HT1080 (cell line): ENCODE results near the gene SBNO2. TPM values are rescaled to one million over a fixed set of nuclear protein-coding genes. Genes with fewer than 3 reads are reported as not detected.
"Not testable (repeated sequence)": the region's sequence is repeated elsewhere in the genome, so short reads cannot be mapped to it uniquely, and the experiment has no call there.

Source experiments
- DNase-seq: peaks from one replicate; pipeline ENCODE4 v3.0.0-alpha.2; 2015; ENCODE audit warnings: low read depth
- total RNA-seq: library from RNA; depleted of rRNA; stranded (reverse); fragments of >200 nt; shearing (Covaris generic); gene quantifications from 2 replicates; pipeline ENCODE4 v1.2.3, GENCODE V29; 2014

Gene SBNO2
- total RNA-seq, 1 experiment from 2014 or later: 31.7 TPM

- no peak for DNase-seq
Measured at GRCh38 chr19:1123381-1123780, 50.7 kb downstream of the SBNO2 start.

- peak; percentile 54 for DNase-seq
Measured at GRCh38 chr19:1122972-1123363, 51.1 kb downstream of the SBNO2 start.

DNA sequence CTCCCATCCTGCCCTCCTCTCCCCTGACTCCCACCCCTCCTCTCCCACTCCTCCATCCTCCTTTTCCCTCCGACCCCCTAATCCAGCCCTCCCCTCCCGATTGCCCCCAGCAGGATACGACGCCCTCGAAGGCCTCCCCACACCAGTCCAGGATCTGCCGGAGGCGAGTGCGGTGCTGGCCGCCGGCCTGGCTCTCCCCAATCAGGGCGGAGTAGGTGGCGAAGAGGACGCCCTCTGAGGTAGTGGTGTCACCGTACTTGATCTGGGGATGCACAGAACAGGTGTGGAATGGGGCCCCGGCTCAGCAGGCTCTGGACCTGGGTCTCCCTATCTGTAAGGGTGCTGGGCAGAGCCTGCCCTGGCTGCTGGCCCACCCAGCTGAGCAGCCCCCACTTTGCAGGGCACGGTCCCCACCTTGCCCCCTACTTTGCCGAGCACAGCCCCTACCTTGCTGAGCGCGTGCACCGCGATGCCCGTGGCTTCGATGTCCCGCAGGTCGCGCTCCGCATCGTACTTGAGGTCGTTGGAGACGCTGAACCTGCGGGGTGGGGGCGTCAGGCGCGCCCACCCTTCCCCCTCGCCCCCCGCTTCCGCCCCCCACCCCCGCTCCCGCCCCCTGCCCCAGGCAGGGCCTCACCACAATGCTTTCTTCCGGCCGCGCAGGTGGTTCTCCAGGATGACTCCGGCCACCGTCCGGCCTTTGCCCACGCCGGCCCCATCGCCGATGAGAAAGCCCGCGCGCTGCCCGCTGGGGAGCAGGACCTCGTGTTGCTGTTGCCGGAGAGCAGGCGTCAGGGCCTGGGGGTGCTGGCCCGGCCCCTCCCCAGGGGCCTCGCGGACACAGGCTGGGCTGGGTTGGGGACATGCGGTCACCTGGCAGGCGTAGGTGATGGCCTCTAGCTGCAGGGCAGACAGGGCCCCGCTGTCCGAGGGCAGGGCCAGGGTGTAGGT is 51.8 kb downstream of the SBNO2 start:
- no peak for DNase-seq

DNA sequence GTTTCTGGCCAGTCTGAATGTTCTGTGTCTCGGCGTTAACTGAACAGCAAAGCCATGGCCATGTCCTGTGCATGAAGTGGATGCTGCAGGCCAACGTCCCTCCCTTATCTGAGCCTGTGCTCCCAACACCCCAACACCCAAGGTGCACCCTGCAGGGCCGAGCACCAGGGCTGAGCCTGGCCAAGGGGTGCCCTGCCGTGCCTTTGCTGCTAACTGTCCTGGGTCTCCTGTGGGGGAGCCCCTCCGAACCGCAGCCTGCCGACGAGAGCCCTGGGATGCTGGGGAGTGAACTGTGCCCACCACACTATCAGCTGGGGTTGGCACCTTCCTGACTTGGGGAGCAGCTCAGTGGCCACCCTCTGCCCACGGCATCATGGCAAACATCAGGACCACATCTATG is 52.7 kb downstream of the SBNO2 start:
- no peak for DNase-seq

DNA sequence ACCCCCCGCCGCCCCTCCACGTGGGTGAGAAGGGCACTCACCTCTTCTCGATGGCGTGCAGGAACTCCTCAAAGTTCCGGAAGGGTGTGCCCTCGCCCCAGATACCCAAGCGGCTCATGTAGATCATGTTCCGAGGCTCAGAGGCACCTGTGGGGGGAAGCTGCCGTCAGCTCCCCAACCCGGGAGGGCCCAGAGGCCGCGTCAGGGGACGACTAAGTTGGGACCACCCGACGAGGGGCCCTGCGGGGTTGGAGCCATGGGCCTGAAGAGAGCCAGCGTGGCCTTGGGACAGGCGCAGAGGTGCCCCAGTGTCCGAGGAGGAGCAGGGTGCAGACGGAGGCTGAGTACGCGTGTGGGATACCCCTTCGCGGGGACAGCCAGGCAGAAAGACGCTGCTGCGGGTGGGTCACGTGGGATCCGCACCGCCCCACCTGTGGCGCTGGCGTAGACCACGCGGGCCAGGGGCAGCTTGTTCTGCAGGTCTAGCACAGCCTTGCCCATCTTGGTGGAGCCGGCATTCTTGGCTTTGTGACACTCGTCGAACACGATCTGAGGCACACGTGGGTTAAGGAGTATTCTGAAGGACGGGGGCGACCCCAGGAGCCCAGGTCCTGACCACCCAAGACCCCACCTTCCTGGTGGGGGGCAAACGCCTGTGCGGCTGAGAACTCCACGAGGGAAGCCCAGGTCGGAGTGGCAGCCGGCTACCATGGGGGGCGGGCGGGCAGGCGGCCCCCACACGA is 54.4 kb downstream of the SBNO2 start:
- no peak for DNase-seq

DNA sequence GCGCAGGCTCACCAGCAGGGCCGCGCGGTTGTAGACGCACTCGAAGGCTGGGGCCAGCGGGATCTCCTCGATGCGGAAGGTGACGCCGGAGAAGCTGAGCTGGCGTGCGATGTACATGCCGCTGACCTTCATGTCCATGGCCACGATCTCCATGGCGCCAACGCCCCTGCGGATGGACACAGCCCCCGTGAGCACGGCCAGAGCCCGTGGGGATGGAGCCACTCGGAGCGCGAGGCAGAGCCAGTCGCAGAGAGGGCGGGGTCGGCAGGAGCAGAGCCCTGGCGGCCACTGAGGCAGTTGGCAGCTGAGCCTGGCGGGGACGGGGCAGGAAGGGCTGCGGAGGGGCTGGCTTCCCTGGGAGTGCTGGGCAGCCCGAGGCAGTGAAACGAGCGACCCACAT is 55.1 kb downstream of the SBNO2 start:
- no peak for DNase-seq

DNA sequence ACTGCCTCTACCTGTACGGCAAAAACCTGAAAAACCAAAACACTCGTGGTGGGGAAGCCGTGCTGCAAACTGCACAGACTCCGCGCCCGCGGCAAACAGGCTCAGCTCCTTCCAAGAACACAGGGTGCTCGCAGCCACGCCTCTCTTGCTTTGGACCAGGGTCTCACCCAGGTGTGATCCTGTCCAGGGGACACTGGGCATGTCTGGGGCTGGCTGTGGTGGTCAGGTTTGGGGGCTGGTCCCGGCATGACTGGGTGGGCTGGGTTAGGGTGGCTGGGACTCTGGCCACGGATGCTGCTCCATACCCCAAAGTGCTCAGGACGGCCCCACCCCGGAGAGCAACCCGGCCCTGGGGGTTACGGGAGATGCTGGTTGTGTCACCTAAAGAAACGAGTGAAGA is 56.4 kb downstream of the SBNO2 start:
- DNase-seq: no peak

GRCh38 chr19:1116726-1117581 is 57.1 kb downstream of the SBNO2 start:
- no peak for DNase-seq

GRCh38 chr19:1115646-1116420 is 58.2 kb downstream of the SBNO2 start:
- no peak for DNase-seq

GRCh38 chr19:1114728-1115127 is 59.3 kb downstream of the SBNO2 start:
- DNase-seq: not testable (repeated sequence)

GRCh38 chr19:1113986-1114483 is 60.0 kb downstream of the SBNO2 start:
- DNase-seq: no peak

GRCh38 chr19:1113030-1113985 is 60.8 kb downstream of the SBNO2 start:
- DNase-seq: peak; percentile 55

DNA sequence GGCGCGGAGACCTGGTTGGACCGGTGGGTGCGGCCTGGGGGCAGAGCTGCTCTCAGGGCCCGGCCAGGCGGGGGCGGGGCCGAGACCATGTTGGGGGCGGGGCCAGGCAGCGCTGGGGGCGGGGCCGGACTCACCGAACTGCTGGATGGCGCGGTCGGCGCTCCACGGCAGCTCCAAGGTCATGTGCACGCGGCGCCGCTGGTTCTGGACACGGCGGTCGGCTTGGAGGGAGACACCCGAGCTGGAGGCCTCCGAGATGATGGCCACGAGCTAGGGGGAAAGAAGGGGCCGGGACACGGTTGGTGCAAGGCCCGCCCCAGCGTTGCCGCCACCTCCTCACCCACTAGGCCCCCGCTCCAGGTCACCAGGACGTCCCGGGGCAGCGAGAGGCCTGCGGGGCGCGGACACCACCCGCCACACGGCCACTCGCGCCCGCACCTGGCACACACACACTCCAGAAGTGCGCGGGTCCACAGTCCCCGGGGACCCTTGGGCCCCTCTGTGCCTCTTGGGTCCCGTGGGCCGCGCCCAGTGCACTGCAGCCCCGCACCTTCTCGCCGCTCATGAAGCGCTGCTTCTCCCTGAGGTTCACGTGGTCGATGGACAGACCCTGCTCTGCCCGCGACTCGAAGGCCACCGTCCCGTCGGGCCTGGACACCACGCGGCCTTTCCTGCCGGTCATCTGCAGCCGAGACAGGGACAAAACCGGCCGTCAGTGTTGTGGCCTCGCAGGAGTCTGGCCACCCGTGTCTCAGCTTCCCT is 61.6 kb downstream of the SBNO2 start:
- DNase-seq: no peak

DNA sequence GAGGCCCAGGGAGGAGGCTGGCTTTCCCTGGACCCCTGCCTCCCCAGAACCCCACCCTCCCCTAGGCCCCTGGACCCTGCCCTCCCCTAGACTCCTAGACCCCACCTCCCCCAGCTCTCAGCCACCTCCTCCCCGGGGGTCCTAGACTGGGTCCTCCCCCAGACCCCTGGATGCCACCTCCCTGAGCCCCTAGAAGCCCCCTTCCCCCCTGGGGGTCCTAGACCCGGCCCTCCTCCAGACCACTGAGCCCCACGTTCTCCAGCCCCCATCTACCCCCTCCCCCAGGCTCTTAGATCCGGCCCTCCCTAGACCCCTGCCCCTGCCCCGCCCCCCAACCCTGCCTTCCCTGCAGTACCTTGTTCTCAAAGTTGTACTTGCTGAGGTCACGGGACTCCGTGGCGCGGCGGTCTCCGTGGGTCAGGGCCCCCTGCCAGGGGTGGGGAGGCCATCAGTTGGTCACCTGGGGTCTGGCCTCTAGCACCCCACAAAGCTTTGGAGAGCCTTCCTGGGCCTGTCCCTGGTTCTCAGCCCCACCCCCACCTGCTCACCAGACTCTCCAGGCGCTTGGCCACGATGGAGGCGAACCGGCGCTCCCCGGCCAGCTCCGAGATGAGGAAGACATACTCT is 62.3 kb downstream of the SBNO2 start:
- no peak for DNase-seq

- DNase-seq: no peak
Measured at GRCh38 chr19:1110809-1111640, 63.0 kb downstream of the SBNO2 start.

DNA sequence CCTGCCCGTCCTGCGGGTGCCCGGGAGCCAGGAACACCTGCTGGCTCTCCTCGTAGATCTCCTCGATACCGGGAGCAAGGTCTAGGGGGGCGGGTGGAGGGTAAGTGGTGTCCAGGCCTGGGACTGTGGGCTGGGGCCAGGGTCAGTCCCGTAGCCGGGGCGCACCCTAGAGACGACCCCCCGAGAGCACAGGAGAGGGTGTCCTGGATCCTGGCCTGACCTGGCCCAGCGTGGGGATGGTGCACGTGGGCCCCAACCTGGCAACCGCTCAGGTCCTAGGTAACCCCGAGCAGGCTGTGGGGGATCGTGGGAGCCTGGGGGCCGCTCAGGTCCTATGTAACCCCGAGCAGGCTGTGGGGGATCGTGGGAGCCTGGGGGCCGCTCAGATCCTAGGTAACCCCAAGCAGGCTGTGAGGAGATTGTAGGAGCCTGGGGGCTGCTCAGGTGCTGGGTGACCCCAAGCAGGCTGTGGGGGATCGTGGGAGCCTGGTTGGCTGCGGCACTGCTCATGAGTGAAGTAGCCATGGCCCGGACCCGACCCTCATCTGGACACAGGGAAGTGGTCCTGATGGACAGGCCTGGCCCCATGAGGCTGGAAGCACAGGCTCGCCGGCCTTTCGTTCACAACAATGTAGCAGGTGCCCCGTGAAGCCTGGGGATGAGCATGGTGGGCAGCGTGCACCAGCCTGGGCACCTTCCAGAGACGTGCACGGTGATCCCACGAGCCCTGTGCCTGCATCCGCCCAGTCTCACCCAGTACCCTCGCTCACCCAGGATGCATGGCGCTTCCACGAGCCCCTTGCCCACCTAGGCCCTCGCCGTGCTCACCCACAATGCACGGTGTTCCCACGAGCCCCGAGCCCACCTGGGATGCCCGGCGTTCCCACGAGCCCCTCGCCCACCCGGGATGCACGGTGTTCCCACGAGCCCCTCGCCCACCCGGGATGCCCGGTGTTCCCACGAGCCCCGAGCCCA is 64.1 kb downstream of the SBNO2 start:
- DNase-seq: no peak
